DMS53 treated with DMSO at 0.1 percent for 48 hours (cell line): Measurements from ENCODE around the gene CCL22.
"Not testable (repeated sequence)": the region's sequence is repeated elsewhere in the genome, so short reads cannot be mapped to it uniquely, and the experiment has no call there.

Experiments
- DNase-seq: peaks from one replicate; lab custom pipeline; 2025; ENCODE audit not compliant: unreplicated experiment; lab: John Stamatoyannopoulos, UW

CCL22 gene, protein sequence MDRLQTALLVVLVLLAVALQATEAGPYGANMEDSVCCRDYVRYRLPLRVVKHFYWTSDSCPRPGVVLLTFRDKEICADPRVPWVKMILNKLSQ

DNA sequence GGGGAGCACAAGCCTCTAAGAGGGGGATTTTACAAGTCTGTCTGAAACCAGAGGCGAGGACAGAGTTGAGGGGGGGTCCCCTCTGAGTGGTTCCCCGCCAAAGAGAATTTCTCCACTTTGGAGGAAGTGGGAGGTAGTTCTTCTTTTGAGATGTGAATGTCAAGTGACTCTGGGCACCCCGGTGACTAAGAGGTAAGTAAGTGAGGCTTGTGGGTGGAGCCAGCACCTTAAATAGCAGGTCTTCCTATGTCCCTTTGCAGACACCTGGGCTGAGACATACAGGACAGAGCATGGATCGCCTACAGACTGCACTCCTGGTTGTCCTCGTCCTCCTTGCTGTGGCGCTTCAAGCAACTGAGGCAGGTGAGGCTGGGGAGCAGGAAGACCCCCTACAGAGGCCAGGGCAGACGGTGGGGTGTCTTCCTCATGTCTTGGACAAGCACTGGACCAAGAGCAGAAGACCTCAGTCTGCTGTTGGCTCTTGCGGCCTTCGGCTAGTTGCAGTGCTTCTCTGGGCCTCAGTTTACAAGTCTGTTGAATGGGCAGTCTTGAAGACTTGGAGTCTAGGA lies at the start of gene CCL22:
CCL22 (plus strand) TSS at position 257 of the 569 bp plus-strand sequence; CDS start at position 291, 34 bp downstream.
- DNase-seq = no peak

DNA sequence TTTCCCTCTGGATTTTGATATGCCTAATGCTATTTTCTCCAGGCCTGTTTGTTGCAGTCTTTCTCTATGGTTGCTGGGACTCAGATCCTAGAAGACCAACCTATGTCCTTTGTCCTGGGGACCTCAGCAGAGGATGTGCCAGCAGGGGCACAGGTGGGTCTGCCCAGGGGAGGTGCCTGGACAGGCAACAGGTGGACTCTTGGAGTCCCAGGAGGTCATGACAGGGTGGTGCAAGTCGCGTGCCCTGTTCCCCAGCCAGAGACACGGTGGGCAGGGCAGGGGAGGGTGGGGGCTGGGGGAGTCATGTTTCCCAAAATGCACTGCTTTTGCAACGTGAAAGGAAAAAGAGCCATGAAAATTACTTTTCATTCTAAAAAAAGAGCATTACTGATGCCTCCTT lies 47.8 kb upstream of the CCL22 start:
- DNase-seq = no peak

GRCh38 chr16:57313509-57313908 lies 45.1 kb upstream of the CCL22 start:
- DNase-seq = no peak

- no peak for DNase-seq
Observed at GRCh38 chr16:57314161-57314785, 44.3 kb upstream of the CCL22 start.

DNA sequence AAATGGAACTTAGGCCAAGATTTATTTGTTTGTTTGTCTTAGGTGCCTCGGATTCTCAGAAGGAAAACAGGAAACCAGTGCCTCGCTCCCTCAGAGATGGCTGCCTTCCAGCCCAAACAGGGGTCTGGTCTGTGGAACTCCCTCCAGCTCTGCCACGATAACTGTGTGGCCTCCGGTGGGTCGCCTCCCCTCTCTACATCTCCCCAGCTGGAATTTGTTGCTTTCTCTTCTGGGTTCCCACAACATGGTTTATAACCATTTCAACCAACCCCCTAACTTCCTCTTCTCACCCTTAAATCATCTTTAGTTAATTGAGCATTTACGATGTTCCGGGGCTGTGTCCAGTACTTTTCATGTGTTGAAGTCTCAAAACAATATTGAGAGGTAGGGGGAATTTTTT lies 43.2 kb upstream of the CCL22 start:
- DNase-seq = no peak

DNA sequence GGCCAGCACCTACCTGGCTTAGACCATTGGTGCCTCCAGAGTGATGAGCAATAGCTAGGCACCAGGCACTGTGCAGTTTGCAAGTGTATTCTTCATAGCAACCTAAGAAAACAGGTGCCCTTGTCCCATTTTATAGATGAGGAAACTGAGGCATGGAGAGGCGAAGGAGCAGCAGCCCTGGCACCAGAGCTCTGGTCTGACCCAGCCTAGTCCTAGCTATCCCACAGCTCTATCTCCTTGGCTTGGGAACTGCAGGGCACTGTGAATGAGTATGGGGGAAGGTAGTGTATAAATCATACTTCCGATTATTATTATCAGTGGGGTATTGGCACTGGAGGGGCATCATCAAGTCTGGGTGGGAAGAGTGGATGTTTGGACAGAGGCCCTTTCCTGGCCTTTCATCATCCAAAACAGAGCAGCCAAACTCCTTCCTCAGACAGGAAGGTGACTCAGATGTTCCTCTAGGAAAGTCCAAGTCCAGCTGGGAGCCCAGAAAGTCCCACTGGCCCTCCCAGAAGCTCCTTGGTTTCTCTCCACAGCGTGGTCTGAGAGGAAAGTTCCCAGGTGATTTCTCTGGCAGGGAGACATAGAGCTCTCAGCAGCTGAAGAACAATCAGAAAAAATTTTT lies 42.1 kb upstream of the CCL22 start:
- no peak for DNase-seq

DNA sequence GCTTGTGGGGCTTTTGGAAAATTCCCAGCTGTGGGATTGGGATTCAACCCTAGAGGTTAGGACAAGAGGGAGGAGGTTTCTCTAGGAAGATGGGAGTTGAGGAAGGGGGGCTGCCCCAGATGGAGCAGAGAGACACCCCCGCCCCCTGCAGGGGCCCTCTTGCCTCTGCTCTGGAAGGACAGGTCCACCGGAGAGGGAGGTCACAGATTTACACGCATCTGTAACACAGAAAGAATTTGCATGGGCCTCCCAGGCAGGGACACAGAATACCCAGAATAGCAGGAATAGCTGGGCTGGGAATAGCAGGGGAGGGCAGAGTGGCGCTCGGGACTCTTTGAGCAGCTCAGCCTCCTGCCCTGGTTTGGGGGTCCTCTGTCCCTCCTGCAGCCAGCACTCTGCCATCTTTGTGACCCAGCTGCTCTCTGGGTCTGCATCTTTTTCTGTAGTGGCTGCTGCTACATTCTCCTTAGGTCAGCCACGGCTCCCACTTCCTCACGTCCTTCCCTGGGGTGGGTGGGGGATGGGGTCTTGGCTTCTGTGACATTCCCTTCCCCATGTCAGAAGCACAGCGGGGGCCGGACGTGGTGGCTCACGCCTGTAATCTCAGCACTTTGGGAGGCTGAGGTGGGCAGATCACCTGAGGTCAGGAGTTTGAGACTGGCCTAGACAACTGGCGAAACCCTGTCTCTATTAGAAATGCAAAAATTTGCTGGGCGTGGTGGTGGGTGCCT lies 40.2 kb upstream of the CCL22 start:
- no peak for DNase-seq

DNA sequence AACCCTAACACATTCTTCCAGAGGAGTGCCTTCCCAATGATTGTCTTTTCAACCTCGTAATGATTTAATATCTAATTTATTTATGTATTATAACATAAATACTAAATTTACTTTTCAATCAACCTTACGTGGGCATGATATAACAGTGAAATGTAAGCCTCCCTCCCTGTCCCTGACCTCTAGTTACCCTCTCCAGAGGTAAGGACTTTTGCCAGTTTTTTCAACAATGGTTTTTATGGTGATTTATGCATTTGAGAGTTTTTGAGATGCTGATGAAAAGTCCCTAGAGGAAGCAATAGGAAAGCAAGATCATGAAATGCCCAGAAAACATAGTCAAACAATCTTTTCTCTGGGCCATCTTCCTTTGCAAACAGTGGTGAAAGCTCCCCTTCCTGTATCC lies 38.9 kb upstream of the CCL22 start:
- DNase-seq = no peak

DNA sequence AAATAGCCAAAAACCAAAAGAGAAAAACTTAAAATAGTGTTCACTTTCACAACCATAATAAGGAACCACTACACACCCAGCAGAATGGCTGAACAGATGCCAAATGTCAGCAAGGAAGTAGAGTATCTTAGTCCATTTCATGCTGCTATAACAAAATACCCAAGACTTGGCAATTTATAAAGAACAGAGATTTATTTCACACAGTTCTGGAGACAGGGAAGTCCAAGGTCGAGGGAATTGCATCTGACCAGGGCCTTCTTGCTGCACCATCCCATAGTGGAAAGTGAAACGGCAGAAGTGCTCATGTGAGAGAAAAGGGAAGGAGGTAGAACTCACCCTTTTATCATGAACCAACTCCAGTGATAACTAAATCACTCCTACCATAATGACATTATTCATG lies 33.8 kb upstream of the CCL22 start:
- no peak for DNase-seq

- DNase-seq = no peak
Observed at GRCh38 chr16:57325458-57325857, 33.1 kb upstream of the CCL22 start.

GRCh38 chr16:57329718-57330327 lies 28.8 kb upstream of the CCL22 start:
- DNase-seq = no peak

GRCh38 chr16:57331355-57331754 lies 27.2 kb upstream of the CCL22 start:
- DNase-seq = no peak

- no peak for DNase-seq
Observed at GRCh38 chr16:57333402-57333801, 25.2 kb upstream of the CCL22 start.

DNA sequence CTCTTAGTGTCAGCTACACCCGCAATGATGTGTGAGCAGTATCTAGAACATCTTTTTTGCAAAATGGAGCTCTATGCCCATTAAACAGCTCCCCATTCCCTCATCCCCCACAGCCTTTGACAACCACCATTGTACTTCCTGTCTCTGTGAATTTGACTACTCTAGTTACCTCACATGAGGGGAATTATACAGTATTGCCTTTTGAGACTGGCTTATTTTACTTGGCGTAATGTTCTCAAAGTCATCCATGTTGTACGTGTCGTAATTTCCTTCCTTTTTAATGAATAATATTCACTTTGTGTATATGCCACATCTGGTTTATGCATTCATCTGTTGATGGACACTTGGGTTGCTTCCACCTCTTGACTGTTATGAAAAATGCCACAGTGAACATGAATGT lies 23.2 kb upstream of the CCL22 start:
- DNase-seq = no peak

DNA sequence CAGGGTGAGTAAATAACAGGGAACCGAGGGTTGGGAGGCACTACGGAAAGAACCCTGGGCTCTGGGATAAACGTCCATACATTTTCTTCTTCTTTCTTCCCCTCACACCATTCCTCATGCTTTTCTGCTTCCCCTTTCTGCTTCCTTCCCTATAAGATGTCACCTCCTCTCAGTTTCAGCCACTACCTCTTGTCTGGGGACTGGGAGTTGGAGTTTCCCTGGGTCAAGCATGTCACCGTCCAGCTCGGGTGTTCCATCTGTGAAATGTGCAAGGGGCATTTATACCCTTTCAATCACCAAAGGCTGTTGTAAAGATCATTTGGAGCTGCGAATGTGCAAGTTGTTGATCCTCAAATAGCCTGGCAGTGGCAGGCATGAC lies 17.5 kb upstream of the CCL22 start:
- no peak for DNase-seq

DNA sequence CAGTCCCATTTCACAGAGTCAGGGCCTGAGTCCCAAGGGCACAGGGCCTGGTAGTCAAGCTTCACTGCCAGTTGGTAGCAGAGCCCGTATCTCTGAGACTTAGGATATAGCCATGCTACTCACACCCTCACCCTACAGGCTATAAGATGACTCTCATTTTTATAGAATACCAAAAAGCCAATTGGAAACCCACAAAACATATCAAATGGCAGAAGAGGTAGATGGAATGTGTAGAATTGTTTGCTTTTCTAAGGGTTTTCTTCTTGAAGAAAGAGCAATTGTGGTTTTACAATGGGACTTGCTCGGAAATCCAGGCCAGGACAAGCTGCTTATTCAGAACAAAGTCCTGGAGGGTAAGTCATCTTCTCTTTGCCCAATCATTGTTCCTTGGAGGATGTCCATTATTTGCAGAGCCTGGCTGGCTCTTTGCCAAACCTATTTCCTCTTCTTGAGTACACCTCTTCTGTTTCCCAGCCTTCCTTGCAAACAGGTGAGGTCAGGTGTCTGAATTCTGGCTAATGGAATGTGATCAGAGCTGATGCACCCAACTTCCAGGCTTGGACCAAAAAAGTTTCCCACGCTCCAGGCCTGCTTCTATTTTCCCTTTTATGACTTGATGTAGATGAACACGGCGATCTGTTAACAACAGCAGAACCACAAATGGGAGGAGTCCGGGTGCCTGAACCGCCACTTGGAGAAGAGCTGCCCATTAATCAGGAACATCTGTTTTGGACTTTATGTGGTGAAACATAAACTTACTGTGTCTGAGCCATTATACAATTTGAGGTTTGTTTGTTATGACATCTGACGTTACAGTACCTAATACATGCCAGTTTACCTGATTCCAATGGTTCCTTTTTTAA lies 16.9 kb upstream of the CCL22 start:
- DNase-seq = peak; percentile 19

GRCh38 chr16:57342606-57343005 lies 16.0 kb upstream of the CCL22 start:
- DNase-seq = not testable (repeated sequence)

DNA sequence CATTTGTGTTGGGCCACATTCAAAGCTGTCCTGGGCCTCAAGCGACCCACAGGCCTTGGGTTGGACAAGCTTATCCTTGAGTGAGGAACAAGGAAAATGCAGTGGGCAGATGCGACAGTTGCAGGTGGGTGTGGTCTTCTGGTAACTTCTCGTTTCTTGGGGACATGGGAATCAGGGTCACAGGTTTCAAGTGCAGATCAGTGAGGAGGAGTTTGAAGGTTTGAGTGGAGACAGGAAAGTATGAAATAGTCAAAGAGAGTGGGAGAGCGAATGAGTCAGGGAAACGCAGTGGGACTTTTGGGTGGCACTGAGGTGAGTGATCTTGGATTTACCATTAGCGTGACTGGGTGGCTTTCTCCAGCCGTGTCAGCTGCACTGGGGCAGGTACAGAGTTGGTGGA lies 15.4 kb upstream of the CCL22 start:
- no peak for DNase-seq

- not testable (repeated sequence) for DNase-seq
Observed at GRCh38 chr16:57344094-57344493, 14.5 kb upstream of the CCL22 start.

DNA sequence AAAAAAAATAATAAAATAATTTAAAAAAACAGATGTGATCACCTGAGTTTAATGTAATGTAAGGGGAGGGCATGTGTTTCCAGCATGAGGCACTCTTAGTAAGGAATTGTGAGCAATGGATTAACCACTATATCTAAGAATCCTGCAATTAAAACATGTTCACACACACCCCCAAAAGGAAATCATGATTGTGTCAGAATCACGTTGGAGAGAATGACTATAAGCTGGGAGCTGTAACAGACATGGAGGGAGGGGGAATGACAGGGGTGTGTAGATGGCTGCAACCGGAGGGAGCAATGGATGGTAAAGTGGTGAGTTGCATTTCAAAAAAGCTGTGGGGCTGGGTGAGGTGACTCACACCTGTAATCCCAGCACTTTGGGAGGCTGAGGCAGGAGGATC lies 13.6 kb upstream of the CCL22 start:
- DNase-seq = no peak
